Activated effector memory CD4-positive, alpha-beta T cell treated with Interleukin-2 at 50 U/mL for 16 hours (primary cell): ENCODE results near the gene GSTO2.

Source experiments
- DNase-seq: peaks from one replicate; pipeline ENCODE4 v3.0.0-alpha.2; 2020

The GSTO2 gene

DNA sequence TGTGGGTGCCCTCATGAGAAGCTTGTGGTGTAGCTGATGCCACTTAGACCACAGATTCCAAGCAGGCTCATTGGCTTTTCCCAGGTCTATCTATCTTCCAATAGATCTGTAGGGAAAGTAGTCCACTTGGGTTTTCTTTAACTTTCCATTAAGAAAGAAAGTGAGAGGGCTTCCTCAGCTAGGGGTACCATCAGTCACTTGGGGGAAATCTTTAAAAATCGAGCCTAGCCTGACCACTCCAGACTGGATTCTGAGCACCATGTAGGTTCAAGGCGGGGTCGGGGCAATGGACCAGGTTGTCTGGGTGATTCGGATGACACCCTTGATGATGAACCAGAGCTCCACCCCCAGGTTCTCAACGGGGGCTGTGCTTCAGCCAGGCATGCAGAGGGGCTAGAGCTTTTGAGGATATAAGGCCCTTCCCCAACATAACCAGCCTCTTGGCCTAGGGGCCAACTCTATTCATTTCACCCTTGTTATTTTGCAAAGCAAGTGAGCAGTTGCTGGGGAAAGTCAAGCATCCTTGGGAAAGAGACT lies 42.3 kb downstream of the GSTO2 start:
- DNase-seq: no peak

- DNase-seq: no peak
These were observed 45.9 kb downstream of the GSTO2 start for GRCh38 chr10:104314591-104315485.

DNA sequence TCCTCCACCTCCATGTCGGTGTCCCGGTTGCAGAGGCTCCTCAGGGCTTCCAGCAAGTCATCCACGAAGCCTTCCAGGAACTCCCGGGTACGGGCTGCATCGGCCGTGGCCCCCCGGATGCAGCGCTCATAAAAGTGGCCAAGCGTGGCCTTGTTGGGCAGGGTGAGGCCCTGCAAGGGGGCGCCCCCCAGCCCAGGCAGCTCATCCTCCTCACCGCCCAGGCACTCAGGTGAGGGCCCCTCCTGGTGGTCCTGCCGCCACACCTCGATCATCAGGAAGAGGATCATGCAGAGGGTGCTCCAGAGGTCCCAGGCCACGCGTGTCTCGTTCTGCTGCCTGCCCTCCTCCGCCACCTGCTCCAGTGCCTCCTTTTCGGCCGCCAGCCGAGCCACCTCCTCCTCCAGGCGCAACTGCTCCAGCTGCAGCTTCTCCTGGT lies 46.5 kb downstream of the GSTO2 start:
- DNase-seq: no peak

DNA sequence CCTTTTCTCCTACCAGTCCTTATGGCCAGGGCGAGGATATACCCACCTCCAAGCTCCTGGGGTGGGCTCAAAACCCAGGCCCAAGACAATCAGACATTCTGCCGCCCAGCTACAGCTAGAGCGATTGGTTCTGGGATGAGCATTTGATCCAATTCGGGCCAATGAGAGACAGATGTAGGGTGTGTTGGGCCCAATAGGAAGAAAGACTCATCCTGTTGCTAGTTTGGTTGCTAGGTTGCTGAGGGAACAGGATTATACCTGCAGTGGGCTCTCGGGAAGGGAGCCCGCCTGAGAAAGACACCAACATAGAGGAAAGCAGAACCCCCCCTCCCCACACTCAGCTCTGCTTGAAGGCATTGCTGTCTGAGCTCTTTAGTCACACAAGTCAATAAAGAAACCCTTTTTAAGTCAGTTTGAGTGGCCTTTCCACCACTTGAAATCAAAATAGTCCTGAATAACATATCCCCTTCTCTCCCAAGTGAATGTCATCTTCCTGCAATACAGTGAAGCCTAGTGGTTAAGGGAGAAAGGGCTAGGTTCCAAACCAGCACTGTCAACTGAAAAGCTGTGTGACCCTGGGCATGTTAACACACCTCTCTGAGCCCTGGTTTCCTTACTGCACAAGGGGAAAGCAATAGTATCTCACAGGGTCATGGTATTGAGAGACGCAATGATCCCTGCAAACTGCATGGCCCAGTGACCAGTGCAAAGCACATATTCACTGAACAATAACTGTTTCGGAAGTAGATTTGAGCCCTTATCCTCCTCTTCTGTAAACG lies 47.5 kb downstream of the GSTO2 start:
- DNase-seq: no peak

- DNase-seq: no peak
These were observed 48.3 kb downstream of the GSTO2 start for GRCh38 chr10:104317269-104317710.

- no peak for DNase-seq
These were observed 48.8 kb downstream of the GSTO2 start for GRCh38 chr10:104317726-104318299.

GRCh38 chr10:104318326-104318725 lies 49.3 kb downstream of the GSTO2 start:
- DNase-seq: no peak

GRCh38 chr10:104318810-104319741 lies 50.1 kb downstream of the GSTO2 start:
- no peak for DNase-seq

GRCh38 chr10:104321226-104321625 lies 52.2 kb downstream of the GSTO2 start:
- no peak for DNase-seq

DNA sequence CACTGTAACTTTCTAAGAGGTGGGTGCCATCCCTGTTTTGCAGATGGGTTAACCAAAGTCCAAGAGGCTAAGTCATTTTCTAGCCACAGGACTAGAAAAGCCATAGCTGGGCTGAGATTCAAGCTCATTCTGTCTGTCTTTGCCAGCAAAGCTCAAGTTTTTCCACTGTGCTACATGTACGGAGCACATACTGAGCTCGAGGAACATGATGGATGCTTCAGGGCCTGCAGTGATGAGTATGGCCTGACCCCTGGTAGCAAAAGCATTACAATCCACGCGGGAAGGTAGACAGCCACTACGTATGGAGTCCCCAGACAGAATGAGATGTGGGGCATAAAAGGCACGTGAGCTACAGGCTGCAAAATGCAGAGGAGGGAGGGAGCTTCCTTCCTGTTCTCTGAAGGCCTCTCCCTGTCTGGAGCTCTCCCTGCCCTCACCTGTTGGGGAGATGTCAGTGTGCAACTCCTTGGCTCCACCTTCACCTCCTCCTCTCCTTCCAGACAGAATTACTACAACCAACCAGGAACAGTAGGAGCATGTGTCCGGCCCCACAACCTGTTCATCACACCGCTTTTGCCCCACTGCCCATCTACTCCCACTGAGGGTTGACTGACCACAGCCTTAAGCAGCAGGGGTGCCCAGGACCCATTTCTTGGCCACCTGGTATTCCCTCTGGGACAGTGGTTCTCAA lies 52.9 kb downstream of the GSTO2 start:
- no peak for DNase-seq

GRCh38 chr10:104322416-104322782 lies 53.4 kb downstream of the GSTO2 start:
- DNase-seq: no peak

DNA sequence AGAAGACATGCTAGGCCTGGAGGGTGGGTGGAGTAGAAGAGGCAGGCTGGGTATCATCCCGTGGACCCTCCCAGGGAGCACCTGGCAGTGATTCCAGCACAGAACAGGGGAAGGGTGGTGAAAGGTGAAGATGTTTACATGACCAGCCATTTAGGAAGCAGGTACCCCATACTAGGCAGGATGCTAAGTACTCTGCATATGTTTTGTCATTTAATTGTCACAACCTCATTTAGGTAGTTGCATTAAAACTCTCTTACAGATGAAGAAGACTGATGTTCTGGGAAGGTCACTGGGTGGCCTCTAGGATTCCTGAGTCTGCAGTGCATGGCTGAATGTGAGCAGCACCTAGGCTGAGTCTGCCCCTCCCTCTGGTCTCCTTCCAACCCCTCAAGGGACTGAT lies 54.1 kb downstream of the GSTO2 start:
- DNase-seq: no peak

GRCh38 chr10:104323760-104324201 lies 54.8 kb downstream of the GSTO2 start:
- DNase-seq: no peak

DNA sequence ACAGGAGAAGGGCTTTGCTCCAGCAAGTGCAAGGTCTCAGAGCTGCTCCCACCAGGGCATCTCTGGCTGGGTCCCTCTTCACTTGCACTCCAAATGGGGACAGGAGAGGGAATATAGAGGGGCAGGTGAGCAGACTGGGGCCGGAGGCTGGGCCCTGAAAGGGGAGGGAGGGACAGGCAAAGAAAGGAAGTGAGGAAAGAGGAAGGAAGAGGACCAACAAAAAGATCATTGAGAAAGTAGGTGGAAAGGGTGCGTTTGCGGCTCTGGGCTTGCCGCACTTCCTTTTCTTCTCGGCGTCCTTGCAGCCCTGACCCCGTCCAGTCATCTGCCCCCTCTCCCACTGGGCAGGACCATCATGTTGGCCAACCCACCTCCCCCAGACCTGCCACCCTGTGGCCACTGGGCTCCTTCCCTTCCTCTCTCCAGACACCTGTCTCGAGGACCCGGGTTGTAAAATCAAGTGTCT lies 55.3 kb downstream of the GSTO2 start:
- DNase-seq: no peak

DNA sequence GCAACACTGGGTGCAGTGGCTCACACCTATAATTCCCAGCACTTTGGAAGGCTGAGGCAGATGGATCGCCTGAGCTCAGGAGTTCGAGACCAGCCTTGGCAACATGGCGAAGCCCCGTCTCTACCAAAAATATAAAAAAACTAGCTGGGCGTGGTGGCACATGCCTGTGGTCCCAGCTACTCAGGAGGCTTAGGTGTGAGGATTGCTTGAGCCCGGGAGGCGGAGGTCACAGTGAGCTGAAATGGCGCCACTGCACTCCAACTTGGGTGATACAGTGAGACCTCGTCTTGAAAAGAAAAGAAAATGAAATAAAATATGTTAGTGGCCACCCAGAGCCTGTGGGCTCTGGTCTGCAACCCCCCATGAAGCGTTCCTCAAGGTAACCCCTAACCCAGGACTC lies 55.9 kb downstream of the GSTO2 start:
- DNase-seq: no peak

DNA sequence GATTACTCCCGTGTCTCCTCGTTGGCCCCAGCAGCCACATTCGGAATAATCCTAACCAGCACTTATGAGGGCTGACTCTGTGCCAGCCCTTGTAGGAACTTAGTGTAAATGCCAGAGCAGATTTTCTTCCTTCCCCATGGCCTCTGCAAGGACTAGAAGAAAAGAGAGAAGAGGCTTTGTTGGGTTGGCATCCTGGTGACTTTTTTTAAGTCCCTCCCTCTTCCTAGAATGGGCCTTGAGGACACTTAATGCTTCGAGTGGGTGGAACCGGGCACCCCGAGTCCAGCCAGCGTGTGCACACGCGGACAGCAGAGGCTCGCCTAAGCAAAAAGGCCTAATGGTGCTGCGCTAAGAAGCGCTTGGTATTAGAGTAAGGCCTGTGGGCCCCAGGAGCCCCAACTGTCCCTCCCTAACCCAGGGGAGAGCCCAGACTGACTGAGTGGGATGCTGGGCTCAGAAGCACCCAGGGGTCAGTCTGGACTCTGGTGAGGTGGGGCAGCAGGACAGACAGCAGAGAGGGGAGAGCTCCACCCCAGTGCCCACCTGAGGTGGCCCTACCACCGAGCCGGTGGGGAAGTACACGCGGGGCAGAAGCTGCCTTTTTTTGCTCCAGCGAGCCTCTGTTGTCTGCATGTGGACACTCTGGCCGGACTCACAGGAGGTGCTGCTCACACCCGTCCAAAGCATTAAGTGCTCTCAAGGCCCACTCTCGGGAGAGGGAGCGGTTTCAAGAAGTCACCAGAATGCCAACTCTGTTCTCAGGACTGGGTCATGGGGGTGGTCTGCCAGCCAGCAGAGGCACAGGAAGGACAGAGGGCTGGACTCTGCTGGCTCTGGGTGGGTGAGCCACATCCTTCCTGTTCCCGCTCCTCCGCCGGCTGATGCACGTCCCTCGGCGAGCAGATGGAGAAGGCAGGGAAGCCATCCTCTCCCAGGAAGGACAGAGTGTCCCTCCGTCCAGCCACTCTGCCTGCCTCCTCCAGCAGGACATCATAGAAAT lies 56.8 kb downstream of the GSTO2 start:
- DNase-seq: no peak

- no peak for DNase-seq
These were observed 58.1 kb downstream of the GSTO2 start for GRCh38 chr10:104326991-104327610.

GRCh38 chr10:104327745-104328645 lies 59.0 kb downstream of the GSTO2 start:
- DNase-seq: no peak

- no peak for DNase-seq
These were observed 59.6 kb downstream of the GSTO2 start for GRCh38 chr10:104328646-104328895.
